GM21381 (cell line): ENCODE measurements around the gene ITM2C.

Source experiments
- ATAC-seq: cut with Tn5 transposase; IDR thresholded peaks from one replicate; pipeline ENCODE4 v1.9.1; 2021; ENCODE audit warnings: mild to moderate bottlenecking, moderate library complexity; ENCODE audit not compliant: unreplicated experiment

Gene ITM2C

GRCh38 chr2:230924470-230925341, 60.0 kb downstream of the ITM2C start, which contains the start of gene GPR55:
Gene GPR55 (minus strand): TSS chr2:230925242. CDS start chr2:230910962, 14,280 bp downstream.
- ATAC-seq = peak; percentile 35

- peak; percentile 18 for ATAC-seq
Measured at GRCh38 chr2:230925443-230925878, 60.7 kb downstream of the ITM2C start.

GRCh38 chr2:230925879-230926765, 61.4 kb downstream of the ITM2C start:
- ATAC-seq = peak; percentile 38

GRCh38 chr2:230927711-230928341, 63.1 kb downstream of the ITM2C start:
- no peak for ATAC-seq
